IMR-90 (cell line): ENCODE measurements around the gene ZNF764. TPM values are rescaled to one million over a fixed set of nuclear protein-coding genes. Genes with fewer than 3 reads are reported as not detected.
"Not testable (repeated sequence)": the region's sequence is repeated elsewhere in the genome, so short reads cannot be mapped to it uniquely, and the experiment has no call there.

ENCODE experiments used
- ATAC-seq: fragments of 200-7000 bp; cut with Tn5 transposase; 2 replicates; pipeline ENCODE4 v1.9.1; 2020; ENCODE audit warnings: low read depth, mild to moderate bottlenecking, moderate library complexity
- BruUV-seq: library from RNA; stranded (reverse); fragments of 400-500 nt; replicated peaks from 2 replicates; lab custom pipeline; 2021; lab: Mats Ljungman, UMichigan
- CTCF ChIA-PET: fragments of 300-600 bp; formaldehyde crosslinking; extraction: SDS; loops from one replicate; lab custom pipeline; 2021; ENCODE audit warnings: antibody characterized with exemption; lab: Yijun Ruan, JAX
- POLR2A ChIA-PET: fragments of 300-600 bp; sonication (Branson Sonifier 250); formaldehyde crosslinking; loops from one replicate; lab custom pipeline; 2022; ENCODE audit warnings: antibody characterized with exemption; ENCODE audit not compliant: unreplicated experiment; lab: Charles Lee
- DNase-seq: peaks from one replicate; pipeline ENCODE4 v3.0.0; 2013
- H2AFZ ChIP-seq: replicated peaks from 2 replicates; pipeline ENCODE3; 2013; ENCODE audit warnings: low read length, mild to moderate bottlenecking; ENCODE audit not compliant: poor library complexity
- H2AK5ac ChIP-seq: 2 replicates; pipeline ENCODE4 v1.6.1; 2013; ENCODE audit warnings: low read depth, low read length, inconsistent platforms
- H2AK9ac ChIP-seq: replicated peaks from 2 replicates; pipeline ENCODE3; 2013; ENCODE audit warnings: mild to moderate bottlenecking, low read depth, low read length, moderate library complexity; ENCODE audit not compliant: poor library complexity
- H2BK120ac ChIP-seq: 2 replicates; pipeline ENCODE4 v1.6.1; 2013; ENCODE audit warnings: low read depth, low read length, inconsistent platforms
- H2BK15ac ChIP-seq: 3 replicates; pipeline ENCODE4 v1.6.1; 2013; ENCODE audit warnings: low read depth, low read length, inconsistent platforms
- H2BK20ac ChIP-seq: 2 replicates; pipeline ENCODE4 v1.6.1; 2013; ENCODE audit warnings: low read depth, mild to moderate bottlenecking, inconsistent platforms, low read length, moderate library complexity
- H2BK5ac ChIP-seq: 2 replicates; pipeline ENCODE4 v1.6.1; 2013; ENCODE audit warnings: mild to moderate bottlenecking, low read depth, low read length, inconsistent platforms; ENCODE audit not compliant: poor library complexity, severe bottlenecking
- H3K14ac ChIP-seq: replicated peaks from 2 replicates; pipeline ENCODE4 v1.6.1; 2013; ENCODE audit warnings: low read depth, low read length, inconsistent platforms
- H3K18ac ChIP-seq: 2 replicates; pipeline ENCODE4 v1.6.1; 2013; ENCODE audit warnings: low read depth, low read length, control low read depth
- H3K23ac ChIP-seq: 2 replicates; pipeline ENCODE4 v1.6.1; 2013; ENCODE audit warnings: low read depth, low read length, inconsistent platforms
- H3K27ac ChIP-seq: 2 replicates; pipeline ENCODE4 v1.5.1; 2013; ENCODE audit warnings: mild to moderate bottlenecking, control low read depth, low read length; ENCODE audit not compliant: insufficient read depth
- H3K27me3 ChIP-seq: 2 replicates; pipeline ENCODE4 v1.6.1; 2013; ENCODE audit warnings: low read length; ENCODE audit not compliant: control insufficient read depth, insufficient read depth
- H3K36me3 ChIP-seq: 2 replicates; pipeline ENCODE4 v1.6.1; 2013; ENCODE audit warnings: low read length, mixed read lengths; ENCODE audit not compliant: control insufficient read depth, insufficient read depth
- H3K4ac ChIP-seq: 2 replicates; pipeline ENCODE4 v1.6.1; 2013; ENCODE audit warnings: low read depth, low read length, inconsistent platforms
- H3K4me1 ChIP-seq: 2 replicates; pipeline ENCODE4 v1.6.1; 2013; ENCODE audit warnings: low read length, mixed read lengths; ENCODE audit not compliant: control insufficient read depth, insufficient read depth
- H3K4me2 ChIP-seq: 2 replicates; pipeline ENCODE4 v1.6.1; 2013; ENCODE audit warnings: low read depth, mild to moderate bottlenecking, control low read depth, low read length, moderate library complexity
- H3K4me3 ChIP-seq: 2 replicates; pipeline ENCODE4 v1.5.1; 2013; ENCODE audit warnings: low read depth, mild to moderate bottlenecking, control low read depth, low read length, moderate library complexity; ENCODE audit not compliant: insufficient read depth
- H3K56ac ChIP-seq: 2 replicates; pipeline ENCODE4 v1.6.1; 2013; ENCODE audit warnings: low read length, inconsistent platforms; ENCODE audit not compliant: insufficient read depth; ENCODE audit errors: extremely low read depth
- H3K79me1 ChIP-seq, 2 experiments: 2 replicates each; pipeline ENCODE4 v1.6.1; 2013; ENCODE audit warnings: low read length in 2 of 2, inconsistent platforms in 1 of 2, low read depth in 1 of 2
- H3K9ac ChIP-seq: 2 replicates; pipeline ENCODE4 v1.6.1; 2013; ENCODE audit warnings: low read depth, low read length, control low read depth
- H3K9me1 ChIP-seq: 2 replicates; pipeline ENCODE4 v1.6.1; 2013; ENCODE audit warnings: low read length, inconsistent platforms; ENCODE audit not compliant: insufficient read depth
- H3K9me3 ChIP-seq: 2 replicates; pipeline ENCODE4 v1.6.1; 2013; ENCODE audit warnings: low read length; ENCODE audit not compliant: control insufficient read depth, insufficient read depth
- H4K20me1 ChIP-seq: 2 replicates; pipeline ENCODE4 v1.6.1; 2013; ENCODE audit warnings: low read length, inconsistent platforms; ENCODE audit not compliant: insufficient read depth
- H4K5ac ChIP-seq: 2 replicates; pipeline ENCODE4 v1.6.1; 2013; ENCODE audit warnings: mild to moderate bottlenecking, low read depth, low read length, control low read depth
- H4K8ac ChIP-seq, 2 experiments: 2 replicates each; pipeline ENCODE4 v1.6.1; 2013; ENCODE audit warnings: low read depth in 2 of 2, low read length in 2 of 2, control low read depth in 1 of 2, inconsistent platforms in 1 of 2
- H4K91ac ChIP-seq: 2 replicates; pipeline ENCODE4 v1.6.1; 2013; ENCODE audit warnings: low read depth, low read length, inconsistent platforms; ENCODE audit not compliant: insufficient read depth
- WGBS, 2 experiments: methylation state at CpG; one replicate each; pipeline versions ENCODE4 v1.1.5 to v1.1.7; 2013; ENCODE audit warnings: missing lambda C conversion rate in 2 of 2; ENCODE audit not compliant: insufficient read length in 1 of 2; ENCODE audit errors: extremely low coverage in 2 of 2; 5-methylcytosine and 5-hydroxymethylcytosine counted together
- dilution Hi-C: fragments of 300-500 bp; cut with HindIII; formaldehyde crosslinking; loops from one replicate; pipeline ENCODE4 v1.14.3; 2018; ENCODE audit warnings: low sequenced_read_pairs; ENCODE audit not compliant: unreplicated experiment
- in situ Hi-C: fragments of 300-500 bp; cut with MboI; formaldehyde crosslinking; loops from 3 replicates; pipeline ENCODE4 v1.14.3; 2019; ENCODE audit warnings: low sequenced_read_pairs, inconsistent platforms, mixed read lengths
- intact Hi-C: fragments of 100-400 bp; cut with micrococcal nuclease; formaldehyde crosslinking; loops from 2 replicates; pipeline ENCODE4 v1.10.0; 2022
- polyA plus RNA-seq, 3 experiments: library from polyadenylated mRNA; depleted of rRNA; stranded (reverse); fragments of >200 nt; gene quantifications; 2 replicates each; pipeline ENCODE4 v1.2.3, GENCODE V29; 2012; ENCODE audit warnings: low replicate concordance in 1 of 3
- total RNA-seq: library from RNA; depleted of rRNA; stranded (reverse); fragments of >200 nt; gene quantifications from 2 replicates; pipeline ENCODE4 v1.2.3, GENCODE V29; 2012

The ZNF764 gene
- total and polyA plus RNA-seq, 2 of the 4 experiments (the other 2 are of a cell fraction): 2.2 to 4.6 TPM

- H3K4me3 ChIP-seq, H2BK120ac ChIP-seq, BruUV-seq, in situ Hi-C loops, H2BK20ac ChIP-seq, H3K27me3 ChIP-seq, POLR2A ChIA-PET, H3K9ac ChIP-seq, H3K9me3 ChIP-seq, H3K4me1 ChIP-seq, DNase-seq, H3K27ac ChIP-seq, H3K4ac ChIP-seq, H2BK15ac ChIP-seq, H2AK9ac ChIP-seq, ATAC-seq, dilution Hi-C loops, H3K9me1 ChIP-seq, H3K56ac ChIP-seq, H2BK5ac ChIP-seq, H3K36me3 ChIP-seq, H2AFZ ChIP-seq, H2AK5ac ChIP-seq, H4K91ac ChIP-seq, intact Hi-C loops, H3K23ac ChIP-seq, H4K5ac ChIP-seq, H4K8ac ChIP-seq, H3K79me1 ChIP-seq, H3K4me2 ChIP-seq, H4K20me1 ChIP-seq, H3K18ac ChIP-seq, CTCF ChIA-PET, H3K14ac ChIP-seq: not testable (repeated sequence)
- WGBS, 2 experiments: 94% methylated on average over 9 of the region's 12 CpGs; no CpG with 5 or more reads in 1 of the 2 experiments
These were observed 35.3 kb downstream of the ZNF764 start for GRCh38 chr16:30522702-30523463.
